NCI-H187 treated with DMSO at 0.1 percent for 48 hours (cell line): ENCODE data around the gene RNASE4.

Experiments
- DNase-seq: peaks from one replicate; lab custom pipeline; 2025; lab: John Stamatoyannopoulos, UW

The RNASE4 gene

GRCh38 chr14:20745571-20746358 lies 61.4 kb downstream of the RNASE4 start, which contains the start of gene EDDM3A:
Gene EDDM3A (plus strand): TSS chr14:20745887. CDS start chr14:20747581, 1,694 bp downstream.
- no peak for DNase-seq

DNA sequence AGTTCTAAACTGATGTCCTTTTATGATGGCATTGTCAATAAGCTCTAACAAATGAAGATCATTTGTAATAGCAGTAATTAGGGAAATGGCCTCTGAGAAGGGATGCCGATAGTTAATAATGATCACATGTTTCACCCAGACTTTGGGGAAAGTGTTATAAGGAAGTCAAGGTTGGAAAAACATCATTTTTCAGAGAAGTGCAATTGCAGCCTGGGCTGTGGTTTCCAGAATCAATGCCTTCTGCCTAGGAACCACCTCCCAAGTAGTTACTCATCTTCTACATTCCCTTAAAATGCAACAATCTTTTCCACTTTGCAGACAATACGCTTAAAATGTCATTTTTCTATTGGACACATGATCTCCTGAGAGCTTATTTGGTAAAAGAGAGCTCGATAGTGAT lies 62.2 kb downstream of the RNASE4 start:
- no peak for DNase-seq

DNA sequence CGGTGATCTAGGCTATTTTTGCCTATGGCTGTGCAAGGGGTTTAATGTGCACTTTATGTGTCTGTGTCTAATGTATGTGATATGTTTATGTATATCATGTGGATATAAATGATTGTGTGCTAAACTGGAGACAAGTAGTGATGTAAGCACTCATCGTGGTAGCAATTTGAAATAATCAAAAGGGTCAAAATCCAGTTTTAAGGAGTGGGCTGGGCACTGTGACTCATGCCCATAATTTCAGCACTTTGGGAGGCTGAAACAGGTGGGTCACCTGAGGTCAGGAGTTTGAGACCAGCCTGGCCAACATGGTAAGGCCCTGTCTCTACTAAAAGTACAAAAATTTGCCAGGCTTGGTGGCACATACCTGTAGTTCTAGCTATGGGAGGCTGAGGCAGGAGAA lies 64.1 kb downstream of the RNASE4 start:
- no peak for DNase-seq

GRCh38 chr14:20750194-20750593 lies 65.8 kb downstream of the RNASE4 start:
- no peak for DNase-seq
